Endometrium (tissue), 2 donors: Measurements from ENCODE around the gene PRPS1L1.

Source experiments
- FAIRE-seq: peaks from 2 replicates; lab custom pipeline; 2012; peaks lifted over from hg19 to GRCh38; lab: Jason Lieb, UNC
- donor health status: control.
- donor health status: control.

The PRPS1L1 gene

DNA sequence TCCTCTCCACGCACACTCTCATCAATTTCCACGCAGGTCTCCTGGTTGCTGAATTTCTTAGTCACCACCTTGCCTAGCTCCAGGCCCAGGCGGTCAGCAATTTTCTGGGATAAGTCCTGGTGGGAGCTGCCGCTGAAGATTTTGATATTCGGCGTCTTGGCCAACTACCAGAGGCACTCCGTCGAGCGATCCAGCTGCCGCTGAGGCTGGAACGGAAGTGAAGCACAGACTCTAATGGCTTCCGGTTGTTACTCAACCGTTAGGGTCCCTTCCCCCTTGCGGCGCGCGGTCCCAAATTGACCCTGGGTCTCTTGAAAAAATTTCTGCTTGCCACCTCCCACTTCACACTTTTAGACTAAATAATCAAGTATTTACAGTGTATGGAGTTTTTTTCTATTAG, at the start of gene PRPS1L1:
PRPS1L1 (minus strand) TSS at position 219 of the 400 bp plus-strand sequence.
- no peak for FAIRE-seq

DNA sequence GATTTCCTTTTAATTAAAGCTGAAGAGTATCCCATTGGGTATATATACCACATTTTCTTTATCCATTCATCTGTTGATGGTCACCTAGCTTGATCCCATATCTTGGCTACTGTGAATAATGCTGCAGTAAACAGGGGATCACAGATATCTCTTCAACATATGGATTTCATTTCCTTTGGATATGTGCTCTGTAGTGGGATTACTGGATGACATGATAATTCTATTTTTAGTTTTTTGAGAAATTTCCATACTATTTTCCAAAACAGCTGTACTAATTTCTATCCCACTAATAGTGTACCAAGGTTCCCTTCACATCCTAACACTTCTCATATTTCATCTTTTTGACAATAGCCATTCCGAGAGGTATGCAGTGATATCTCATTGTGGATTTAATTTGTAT, 48.8 kb upstream of the PRPS1L1 start:
- no peak for FAIRE-seq

DNA sequence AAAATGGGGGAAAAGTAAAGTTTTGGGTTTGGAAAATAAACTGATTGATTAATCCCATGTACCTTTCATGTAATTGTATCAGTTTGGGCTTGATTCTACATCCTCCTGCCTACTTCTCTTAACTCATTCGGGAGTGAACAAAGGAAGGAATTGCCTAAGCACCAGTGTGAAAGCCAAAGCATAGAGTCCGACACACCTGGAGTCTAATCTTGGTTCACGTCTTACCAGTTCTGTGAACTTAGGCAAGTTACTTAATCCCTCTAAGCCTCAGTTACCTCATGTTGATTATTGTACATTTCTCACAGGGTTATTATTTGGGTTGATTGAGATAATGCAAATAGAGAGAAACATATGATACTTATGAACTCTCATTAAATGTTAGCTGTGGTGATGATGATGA, 41.1 kb upstream of the PRPS1L1 start:
- FAIRE-seq, result no peak

DNA sequence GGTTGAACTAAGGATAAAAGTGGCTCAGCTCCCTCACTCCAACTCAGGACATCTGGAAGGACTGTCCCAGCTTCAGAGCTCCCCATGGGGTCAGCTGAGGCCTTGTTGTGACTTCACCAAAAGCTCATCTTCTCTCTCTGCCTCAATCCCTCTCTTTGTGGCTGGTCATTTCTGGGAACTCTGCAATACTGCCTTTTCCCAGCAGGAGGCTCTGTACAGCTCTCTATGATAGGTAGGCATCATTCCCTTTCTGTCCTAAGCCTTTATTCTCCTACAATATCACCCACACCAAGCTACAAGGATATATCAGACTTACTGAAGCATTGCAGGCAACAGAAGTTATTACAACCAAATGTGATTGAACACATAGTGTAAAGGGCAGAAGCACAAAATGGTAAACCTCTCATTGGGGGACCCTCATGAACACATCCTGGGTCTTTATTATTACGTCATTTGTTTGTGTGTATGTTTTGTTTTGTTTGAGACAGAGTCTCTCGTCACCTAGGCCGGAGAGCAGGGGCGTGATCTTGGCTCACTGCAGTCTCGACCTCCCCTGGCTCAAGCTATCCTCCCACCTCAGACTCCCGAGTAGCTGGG, 36.7 kb upstream of the PRPS1L1 start:
- no peak for FAIRE-seq

DNA sequence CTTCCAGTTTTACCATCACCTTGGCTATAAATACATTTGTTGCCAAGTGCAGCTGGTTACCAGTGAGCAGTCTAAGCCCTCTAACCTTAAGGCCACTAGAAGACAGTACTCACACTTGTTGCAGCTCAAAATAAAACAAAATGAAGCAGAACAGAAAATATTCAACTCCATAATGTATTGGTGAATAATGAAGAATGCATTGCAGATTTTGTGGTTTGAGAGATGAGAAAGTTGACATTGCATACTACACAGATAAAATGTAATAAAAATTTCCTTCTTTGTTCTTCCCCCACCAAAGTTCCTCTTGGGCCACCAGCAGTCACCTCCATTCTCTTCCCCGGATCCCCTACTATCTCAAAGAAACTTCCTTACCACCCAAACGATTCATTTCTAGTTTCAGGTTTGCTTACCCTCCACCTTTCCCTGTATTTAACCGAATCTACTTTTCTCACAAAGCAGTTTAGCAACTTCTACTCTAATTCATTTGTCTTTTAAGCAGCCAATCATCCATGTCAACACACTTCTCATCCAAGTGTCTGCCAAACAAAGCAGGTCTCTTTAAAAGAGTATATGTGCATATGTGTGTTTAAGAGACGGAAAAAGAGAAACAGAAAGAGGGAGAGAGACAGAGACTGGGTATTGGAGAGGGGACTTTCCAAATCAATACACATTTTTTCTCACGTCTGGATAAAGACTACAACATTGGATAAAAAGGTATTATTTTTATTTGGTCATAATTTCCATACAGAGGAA, 35.7 kb upstream of the PRPS1L1 start:
- no peak for FAIRE-seq

DNA sequence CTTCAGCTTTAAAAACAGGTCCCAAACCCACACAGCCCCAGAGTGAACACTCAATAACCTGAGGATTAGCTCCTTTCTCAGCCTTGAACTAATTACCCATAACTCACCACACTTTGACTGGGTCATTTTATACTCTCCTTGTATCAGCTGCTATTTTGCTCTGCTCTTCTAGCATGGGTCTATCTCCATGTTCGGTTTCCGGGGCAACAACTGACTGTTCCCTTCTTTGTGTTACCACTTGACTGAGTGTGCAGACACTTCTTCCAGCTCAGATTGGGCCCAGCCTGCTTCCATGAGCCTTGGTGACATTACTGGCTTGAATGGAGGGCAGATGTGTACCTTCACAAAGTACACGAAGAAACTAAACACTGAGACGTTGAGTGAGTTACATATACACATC, 31.5 kb upstream of the PRPS1L1 start:
- no peak for FAIRE-seq

DNA sequence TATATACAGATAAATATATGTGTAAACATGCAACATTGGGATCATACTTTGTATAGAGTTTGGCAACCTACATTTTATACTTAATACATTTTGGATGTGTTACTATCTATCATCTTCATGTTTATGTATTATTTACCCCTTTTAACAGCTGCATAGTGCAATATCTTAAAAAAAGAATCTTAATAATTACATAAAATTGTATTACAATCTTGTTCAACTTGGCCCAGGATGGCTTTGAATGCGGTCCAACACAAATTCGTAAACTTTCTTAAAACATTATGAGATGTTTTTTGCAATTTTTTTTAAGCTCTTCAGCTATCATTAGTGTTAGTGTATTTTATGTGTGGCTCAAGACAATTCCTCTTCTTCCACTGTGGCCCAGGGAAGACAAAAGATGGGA, 26.3 kb upstream of the PRPS1L1 start:
- no peak for FAIRE-seq

DNA sequence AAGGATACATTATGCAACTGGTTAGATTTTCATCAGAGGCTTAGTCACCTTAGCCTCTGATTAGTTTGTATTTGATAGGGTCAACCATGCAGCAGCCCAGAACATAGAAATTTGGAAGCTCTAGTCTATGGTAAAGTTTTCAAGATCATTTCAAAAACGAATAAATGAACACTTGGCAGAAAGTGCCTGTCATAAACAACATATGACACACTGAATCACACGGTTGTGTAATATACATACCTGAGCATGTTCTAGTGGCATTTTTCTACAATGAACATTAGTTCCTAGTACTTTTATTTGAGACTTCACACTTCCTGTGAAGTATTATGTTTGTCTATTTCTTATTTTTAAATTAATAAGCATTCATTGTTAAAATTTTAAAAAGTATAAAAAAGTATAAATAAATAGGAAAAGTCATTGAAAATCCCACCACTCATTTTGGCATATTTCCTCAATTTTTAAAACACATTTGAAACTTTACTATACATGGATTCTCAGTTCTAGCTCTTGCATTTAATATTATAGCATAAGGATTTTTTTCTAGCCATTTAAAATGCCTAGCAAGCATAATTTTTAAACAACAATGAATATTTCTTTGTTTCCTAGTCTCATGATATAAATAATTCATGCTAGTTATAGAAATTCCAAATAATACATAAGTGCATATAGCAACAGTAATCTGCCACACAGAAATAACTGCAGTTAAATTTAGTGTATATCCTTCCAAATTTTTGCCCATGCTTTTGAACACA, 25.7 kb upstream of the PRPS1L1 start:
- FAIRE-seq, result no peak

DNA sequence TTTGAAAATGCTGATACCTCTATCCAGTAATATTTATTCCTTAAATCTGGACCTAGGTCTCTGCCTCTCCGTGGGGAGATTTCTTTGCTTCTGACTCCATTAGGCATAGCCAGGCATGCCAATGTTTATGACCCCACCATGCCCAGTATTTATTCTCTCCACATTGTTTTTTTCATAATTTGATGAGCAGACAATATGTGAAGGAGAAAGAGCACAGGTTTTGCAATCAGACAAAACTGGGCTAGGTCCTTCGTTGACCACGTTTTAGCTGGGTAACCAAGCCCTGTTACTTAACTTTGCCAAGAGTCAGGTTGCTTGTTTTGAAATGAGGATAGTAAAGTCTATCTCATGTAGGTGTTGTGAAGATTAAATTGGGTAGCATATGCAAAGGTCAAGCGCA, 21.6 kb upstream of the PRPS1L1 start:
- FAIRE-seq, result no peak

DNA sequence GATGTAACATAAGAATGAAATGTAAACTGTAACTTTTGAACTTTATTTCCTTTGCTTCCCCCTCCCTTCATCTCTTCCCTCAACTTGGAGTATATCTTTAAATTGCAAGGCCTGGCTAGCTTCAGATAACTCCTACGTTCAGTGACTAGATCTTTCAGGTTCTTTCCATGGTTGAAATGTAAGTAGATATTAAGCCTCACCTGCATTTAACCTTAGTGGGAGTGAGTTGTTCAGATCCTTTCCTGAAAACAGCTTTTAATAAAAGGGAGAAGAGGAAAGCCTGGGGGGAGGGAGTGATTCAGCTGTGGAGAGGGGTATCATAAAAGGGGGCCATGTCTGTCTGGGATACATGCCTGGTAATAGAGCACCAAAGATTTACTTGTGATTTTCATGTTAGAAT, 19.0 kb upstream of the PRPS1L1 start:
- no peak for FAIRE-seq

DNA sequence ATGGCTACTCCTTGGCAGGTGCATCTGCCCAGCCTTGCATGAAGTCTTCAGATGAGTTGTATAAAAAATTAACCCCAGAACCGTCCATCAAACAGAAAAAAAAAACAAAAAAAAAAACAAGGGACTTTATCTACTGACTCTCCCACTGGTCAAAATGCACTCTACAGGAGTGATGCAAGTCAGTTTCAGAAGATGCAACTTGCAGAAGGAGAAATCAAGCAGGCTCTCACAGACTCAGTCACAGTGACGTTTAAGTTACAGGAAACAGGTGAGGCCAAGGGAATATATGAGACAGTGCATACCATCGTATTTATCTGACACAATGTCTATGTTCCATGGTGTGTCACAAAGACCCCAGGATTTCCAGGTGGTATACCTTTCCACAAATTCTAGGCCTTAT, 17.5 kb upstream of the PRPS1L1 start:
- FAIRE-seq, result no peak

DNA sequence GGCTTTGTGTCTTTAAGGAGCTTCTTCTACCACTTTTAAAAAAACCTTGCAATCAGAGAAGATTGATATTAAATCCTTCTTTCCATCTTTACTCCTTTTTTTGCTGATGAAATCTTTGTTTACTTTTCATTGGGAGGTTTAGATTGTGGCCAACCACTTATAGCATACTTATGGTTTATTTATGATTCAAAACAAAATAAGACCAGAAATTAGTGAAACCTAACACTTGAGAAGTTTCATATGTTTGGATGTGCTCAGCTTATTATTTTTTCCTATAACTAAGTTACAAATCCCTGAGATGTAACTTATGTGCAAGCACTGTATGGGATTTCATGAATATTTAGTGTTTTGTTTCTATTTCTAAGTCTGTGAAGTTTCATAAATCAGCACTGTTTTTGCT, 13.5 kb upstream of the PRPS1L1 start:
- no peak for FAIRE-seq

DNA sequence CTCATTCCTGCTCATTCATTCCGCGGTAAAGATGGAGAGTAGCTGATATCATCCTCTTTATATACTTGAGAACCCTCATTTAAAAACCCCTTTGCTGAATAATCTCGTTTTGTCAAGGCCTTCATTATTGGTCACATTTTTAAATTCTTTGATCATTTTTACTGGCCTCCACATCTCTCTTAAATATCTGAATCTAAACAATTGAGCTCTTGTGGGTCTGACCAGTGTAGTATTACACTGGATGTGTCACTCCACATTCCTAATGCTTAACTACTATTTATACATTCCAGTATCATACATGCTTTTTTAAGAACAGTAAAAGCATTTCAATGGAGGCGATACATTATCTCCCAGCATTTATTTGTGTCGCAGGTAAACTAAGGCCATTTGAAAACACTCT, 12.6 kb upstream of the PRPS1L1 start:
- FAIRE-seq, result no peak

DNA sequence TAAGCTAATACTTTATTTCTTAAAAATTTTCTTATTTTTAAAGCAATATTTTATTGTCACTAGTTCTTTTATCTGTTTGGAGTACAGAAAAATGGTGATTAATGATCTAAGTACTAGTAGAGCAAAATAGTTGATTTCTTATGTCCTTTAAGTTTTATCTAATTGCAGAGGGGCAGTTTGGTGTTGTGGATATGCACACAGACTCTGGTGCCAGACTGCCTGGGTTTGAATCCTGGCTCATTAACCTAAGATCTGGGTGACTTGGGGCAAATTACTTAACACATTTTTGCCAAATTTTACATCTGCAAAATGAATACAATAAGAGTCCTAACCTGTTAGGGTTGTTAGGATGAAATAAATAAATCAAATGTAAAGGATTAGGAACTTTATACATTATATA, 10.7 kb upstream of the PRPS1L1 start:
- no peak for FAIRE-seq

DNA sequence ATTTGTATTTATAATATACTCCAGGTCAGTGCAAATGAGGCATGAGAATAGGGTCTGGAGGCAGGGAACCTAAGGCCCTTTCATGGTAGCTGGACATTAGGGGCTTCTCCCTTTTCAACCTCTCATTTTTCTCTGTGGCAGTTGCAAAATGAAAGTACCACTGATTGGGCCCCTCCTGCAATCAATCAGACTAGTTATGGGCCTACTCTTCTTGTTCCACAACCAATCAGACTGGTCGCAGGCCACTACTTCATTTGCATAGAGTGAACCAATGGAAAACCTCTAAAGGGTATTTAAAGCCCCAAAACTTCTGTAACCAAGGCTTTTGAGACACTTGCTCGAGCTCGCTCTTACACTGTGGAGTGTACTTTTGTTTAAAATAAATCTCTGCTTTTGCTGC, 10.0 kb upstream of the PRPS1L1 start:
- FAIRE-seq, result no peak

DNA sequence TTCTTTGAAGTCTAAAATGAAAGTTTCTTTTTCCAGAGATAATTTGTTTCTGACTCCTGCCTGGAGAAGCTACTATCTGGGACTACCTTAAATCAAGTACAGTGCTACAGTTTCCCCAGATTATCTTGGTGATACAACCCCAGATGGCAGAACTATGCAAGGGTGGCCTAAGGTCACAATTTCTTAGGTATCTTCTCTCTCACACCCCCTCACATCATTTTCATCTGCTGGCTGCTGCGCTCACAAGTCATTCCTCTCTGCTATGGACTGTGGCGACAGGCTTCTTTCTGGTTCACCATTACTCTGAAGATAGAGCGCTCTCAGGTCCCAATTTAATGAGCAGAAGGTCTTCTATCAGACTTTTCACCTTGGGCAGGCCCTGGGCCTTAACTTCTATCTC, 9.1 kb upstream of the PRPS1L1 start:
- FAIRE-seq, result no peak

DNA sequence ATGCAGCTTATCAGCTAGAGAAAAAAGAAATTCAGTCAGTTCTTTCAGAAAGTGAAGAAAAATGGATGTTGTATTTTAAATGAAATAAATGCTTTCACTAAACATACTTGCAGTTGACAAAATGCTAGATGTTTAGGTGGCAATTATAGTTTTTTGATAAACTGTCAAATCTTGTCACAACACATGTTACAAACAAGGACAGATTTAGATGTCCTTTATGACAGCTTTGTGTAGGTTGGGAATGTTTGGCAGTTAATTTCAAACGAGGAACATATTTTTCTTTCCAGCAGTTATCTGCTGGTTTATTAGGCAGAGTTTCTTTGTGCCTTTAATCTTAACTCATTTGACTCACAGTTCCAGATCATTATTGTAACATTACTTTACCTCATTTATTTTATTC, 3.1 kb upstream of the PRPS1L1 start:
- FAIRE-seq, result no peak

DNA sequence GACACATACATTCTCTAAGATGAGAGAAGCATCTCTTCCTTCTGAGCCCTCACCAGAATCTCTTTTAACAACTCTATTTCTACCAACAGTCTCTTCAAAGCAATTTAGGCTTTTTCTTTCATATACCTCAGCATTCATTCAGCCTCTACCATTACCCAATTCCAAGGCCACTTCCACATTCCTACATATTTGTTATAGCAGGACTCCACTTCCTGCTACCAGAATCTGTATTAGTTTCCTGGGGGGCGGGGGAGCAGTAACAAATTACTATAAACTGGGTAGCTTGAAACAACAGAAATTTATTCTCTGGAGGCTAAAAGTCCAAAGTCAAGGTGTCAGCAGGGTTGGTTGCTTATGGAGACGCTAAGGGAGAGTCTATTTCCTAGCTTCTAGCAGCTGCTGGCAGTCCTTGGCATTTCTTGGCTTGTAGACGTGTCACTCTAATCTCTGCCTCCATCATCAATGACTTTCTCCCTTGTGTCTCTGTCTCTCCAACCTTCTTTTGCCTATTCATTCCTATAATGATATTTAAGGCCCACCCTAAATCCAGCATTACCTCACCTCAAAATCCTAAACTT, 7.4 kb downstream of the PRPS1L1 start:
- FAIRE-seq, result no peak

DNA sequence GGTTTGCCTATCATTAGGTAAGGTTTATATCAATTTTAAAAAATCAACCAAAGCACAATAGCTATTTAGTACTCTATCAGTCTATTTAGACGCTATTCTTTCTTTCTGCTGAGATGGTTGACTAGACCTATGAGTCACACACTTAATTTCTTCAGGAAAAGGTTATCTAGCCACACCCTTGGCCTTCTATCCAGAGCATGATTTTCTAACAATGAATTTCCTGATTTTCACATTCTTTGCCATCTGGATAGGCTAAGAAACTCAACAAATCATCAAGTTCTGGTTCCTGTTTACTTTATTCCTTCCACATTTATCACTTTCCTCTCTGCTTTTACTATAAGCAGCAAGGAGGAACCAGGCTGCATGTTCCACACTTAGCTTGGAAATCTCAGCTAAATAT, 8.1 kb downstream of the PRPS1L1 start:
- no peak for FAIRE-seq

DNA sequence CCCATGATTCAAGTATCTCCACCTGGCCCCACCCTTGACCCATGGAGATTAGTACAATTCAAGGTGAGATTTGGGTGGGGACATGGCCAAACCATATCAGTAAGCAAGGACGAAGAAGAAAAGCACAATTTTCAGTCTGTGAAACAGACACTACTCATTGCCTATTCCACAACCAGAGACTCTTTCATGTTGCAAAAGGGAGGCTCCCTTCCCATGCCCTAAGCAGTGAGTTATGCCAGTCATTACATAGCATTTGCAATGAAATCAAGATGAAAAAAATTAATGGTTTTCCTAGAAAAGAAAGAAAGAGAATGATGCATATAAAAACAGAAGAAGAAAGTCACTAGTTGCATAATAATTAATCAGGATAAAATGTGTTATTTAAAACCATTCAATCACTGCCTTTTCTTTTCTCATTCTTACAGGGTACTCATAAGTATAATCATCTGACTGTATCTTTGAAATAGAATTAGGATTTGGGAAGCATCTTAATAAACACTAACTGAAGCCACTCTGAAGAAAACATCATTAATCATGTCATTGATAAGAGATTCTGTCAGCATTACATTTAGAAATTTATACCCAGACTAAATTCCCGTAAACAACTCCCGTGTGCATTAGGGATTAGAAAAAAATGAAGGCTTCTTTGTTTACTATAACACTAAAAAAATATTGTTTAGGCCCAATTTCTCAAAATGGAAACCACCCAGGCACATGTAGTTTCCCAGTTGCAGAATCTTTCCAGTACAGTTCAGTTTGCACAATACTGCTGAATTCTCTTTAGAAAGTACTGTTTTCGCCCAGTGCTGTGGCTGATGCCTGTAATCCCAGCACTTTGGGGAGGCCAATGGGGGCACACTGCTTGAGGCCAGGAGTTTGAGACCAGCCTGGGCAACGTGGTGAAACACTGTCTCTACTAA, 9.1 kb downstream of the PRPS1L1 start:
- no peak for FAIRE-seq

DNA sequence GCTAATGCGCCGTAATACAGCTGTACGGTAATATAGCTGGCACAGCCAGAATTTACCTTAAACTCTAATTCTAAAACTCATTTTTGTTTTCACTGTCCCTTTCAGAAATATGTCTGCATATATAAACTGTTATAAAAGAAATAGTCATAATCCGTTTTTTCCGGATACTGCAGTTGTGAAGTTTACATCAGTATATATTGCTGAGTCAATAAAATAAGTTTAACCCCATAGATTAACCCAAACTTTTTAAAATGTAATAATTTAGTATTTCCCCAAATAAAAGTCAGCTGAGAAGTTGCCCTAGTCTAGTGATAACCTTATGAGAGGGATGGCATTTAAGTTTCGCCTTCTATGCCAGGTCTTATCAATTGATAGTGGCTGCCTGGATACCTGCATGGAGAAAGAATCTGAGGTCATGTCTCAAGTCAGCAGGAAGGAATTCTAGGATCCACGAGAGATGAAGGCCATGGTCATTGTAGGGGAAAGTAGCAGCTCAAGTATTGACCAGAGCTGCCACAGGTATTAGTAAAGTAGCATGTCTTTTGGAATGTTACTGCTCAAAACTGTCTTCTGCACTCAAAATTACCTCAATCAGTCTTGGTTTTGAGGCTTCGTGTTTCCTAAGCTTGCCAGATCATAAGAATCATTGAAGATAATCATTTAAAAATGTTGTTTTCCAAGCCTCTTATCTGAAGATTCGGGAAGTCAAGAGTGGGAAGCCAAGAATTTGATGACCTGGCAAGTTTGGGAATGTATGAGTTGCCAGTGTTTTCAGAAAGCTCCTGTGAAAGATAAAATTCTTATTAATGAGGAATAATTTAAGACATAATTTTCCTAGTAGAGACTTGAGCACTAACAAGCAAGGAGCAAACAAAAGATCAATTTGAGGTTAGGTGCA, 10.8 kb downstream of the PRPS1L1 start:
- FAIRE-seq, result no peak
